Measurements from ENCODE around the gene ZNF579.

Gene ZNF579

GRCh38 chr19:55567708-55568328, 12.8 kb downstream of the ZNF579 start:
- DNase-seq, result no peak

GRCh38 chr19:55566823-55567222, 13.8 kb downstream of the ZNF579 start:
- DNase-seq, result no peak

DNA sequence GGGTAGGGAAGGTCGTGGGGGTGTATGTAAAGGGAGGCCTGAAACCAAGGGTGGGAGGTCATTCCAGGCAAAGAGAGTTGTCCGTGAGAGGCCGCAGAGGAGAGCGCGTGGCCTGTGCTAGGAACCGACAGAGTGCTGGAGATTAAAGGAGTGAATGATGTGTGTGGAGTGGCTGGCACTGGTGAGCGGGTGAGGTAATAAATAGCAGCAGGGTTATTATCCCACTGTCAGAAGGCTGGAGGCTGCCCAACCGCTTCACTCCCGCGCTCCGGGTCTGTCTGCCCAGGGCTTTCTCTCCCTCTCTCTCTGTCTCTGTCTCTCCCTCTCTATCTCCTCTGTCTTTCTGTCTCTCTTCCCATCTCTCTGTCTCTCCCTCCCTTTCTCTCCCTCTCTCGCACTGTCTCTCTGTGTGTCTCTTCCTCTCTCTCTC, 17.4 kb downstream of the ZNF579 start:
- peak in 1 of 3 experiments; percentile 53 for DNase-seq

DNA sequence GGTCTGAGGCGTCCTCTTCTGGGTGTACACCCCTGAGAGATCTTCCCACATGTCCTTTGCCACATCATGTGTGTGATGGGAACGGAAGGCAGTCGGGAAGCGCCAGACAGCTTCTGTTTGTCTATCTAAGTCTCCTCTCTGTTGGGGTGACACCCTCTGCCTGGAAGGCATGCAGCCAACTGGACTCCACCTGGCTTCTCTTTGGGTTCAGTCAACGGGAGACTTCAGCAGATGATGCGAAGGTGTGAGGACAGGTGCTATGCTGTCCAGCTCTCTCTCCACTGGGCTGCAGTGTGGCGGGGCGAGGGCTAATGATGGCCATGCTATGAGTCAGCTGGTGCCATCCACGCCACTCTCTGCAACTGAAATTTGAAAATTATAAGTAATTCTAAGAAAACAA, 21.0 kb downstream of the ZNF579 start:
- DNase-seq, result no peak

- peak in 1 of 3 experiments; percentile 22 for DNase-seq
Observed at GRCh38 chr19:55554741-55555152, 25.9 kb downstream of the ZNF579 start.

DNA sequence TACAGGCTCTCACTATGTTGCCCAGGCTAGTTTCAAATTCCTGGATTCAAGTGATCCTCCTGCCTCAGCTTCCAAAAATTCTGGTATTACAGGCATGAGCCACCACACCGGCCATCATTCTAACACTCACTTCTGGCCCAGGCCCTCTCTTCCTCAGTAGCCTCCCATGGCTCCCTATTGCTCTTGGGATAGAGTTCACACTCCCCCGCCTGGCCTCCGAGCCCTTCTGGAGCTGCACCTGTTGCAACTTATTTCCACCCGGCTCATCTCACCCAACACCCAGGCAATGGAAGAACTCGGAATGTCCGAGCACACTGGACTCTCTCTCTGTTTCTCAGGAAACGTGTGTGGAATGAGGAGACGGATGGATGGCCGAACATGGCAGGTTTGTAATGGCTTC, 26.3 kb downstream of the ZNF579 start:
- no peak for DNase-seq

DNA sequence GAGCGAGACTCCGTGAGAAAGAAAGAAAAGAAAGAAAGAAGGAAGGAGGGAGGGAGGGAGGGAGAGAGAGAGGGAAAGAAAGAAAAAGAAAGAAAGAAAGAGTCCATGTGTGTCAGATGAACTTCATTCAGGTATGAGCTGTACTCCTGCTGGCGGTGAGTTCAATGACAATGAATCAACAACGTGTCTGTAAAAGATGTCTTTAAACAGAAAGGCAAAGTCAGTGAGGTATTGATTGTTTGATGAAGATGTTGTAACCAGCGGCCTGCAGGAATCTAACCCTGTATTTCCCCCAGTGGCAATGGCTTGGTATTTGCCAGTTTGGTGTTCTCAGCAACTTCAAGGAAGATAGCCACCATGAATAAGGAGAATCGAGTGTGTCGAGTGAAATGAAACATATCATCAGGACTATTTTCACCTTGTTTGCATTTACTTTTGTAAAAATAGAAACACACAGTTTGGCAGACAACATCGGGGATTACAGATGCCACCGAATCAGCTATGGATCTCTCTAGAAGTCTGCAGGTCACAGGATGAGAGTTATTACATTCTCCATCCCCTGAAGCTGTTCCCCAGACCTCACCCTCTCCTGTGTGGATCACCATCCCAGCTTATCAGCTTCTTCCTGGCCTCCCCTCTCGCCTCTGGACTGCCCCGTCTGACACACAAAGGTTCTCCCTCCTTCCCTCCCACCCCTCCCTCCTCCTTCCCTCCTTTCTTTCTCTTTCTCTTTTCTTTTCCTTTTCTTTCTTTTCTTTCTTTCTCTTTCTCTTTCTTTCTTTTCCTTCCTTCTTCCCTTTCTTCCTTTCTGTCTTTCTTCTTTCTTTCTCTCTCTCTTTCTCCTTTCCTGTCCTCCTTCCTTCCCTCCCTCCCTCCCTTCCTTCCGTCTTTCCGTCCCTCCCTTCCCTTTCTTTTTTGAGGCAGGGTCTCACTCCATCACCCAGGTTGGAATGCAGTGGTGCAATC, 27.1 kb downstream of the ZNF579 start:
- no peak for DNase-seq

DNA sequence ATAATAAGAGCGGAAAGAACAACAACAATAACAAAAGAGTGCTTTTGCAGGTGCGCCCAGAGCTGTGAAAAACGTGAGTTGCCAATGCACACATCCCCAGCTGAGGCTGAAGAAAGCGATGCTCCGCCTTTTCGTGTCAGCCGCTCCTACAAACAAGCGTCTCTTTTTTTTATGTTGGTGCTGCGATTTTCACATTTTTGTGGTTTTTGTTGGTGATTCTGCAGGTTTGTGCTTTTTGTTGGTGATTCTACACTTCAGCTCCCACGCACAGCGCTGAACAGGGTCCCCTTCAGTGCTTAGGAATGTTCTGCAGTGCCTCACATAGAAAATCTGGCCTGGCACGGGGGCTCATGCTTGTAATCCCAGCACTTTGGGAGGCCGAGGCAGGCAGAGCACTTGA, 28.0 kb downstream of the ZNF579 start:
- no peak for DNase-seq

DNA sequence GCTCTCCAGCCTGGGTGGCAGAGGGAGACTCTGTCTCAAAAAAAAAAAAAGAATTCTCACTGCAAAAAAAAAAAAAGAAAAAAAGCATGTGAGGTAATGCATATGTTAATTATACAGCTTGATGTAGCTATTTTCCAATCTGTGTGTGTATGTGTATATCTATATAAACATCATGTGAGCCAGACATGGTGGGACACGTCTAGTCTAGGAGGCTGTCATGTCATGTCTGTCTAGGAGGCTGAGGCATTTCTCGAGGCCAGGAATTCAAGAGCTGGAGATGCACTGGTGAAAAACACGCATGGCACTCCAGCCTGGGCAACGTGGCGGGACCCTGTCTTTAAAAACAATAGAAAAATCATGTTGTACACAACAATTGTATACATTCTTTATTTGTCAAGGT, 28.4 kb downstream of the ZNF579 start:
- no peak for DNase-seq

DNA sequence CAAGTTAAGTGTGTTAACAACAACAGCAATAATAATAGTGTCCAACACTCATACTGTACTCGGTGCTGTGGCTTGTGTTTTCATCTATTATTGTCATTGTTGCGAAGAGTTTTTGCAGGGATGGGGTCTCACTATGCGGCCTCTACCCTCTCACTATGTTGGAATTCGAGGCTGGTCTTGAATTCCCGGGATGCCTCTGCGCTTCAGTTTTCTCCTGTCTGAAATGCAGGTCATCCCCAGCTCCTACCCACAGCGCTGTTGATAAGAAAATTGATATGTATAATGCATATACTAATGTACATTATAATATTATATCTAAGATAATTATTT, 30.4 kb downstream of the ZNF579 start:
- DNase-seq, result no peak

DNA sequence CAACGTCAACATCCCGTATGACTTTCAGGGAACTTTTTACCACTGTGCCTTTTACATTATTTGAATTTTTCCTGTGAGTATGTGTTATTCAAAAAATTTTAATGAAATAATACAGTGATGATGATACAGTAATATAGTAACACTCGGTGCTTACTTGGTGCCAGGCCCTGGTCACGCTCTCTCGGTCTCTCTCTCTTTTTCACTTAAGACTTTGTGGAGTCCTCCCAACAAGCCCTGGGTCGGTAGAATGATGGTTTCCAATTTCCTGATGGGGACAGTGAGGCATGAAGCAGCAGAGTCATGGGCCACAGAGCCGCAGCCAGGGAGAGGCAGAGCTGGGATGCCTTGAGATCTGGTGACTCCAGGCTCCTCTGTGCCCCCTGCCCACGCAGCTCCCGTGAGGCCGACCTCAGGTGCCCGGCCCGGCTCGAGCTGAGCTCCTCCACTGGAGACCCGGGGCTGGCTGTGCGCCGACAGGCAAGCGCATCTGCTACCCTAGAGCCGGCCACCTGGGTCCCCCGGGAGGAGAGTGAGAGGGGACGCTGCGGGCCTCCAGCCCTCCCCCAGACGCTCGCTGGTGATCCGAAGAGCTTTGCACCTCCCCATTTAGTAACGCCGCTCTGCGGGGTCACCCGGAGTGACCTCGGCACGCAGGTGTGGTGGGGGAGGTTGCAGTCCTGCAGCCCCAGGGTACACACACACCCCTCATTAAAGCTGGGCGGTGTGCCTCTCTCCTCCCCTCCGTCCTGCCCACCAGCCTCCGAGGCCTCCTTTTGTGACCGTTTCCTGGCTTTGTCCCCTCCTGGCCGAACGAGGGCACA, 30.9 kb downstream of the ZNF579 start:
- DNase-seq, result peak in 2 of 3 experiments; percentile 71 to 81

DNA sequence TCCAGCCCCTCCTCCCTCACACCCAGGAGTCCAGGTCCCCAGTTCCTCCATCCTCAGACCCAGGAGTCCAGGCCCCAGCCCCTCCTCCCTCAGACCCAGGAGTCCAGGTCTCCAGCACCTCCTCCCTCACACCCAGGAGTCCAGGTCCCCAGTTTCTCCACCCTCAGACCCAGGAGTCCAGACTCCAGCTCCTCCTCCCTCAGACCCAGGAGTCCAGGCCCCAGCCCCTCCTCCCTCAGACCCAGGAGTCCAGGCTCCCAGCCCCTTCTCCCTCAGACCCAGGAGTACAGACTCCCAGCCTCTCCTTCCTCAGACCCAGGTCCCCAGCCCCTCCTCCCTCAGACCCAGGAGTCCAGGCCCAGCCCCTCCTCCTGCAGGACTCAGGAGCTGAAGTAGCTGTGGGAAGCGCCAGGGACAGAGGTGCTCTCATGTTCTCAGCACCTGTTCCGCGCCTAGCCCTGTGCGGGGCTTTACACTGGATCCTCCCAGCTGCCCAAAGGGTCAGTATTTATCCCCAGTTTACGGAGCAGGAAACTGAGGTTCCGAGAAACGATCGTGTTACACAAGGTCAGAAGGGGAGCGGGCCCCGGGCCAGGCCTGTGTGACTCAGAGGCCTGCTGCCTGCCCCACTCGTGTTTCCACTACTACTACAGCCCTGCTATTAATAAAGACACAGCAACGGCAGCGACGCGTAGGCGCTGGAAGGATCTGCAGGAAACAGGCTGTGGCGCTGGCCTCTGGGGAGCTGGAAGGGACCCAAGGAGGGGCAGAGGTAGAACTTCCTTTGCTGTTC, 33.6 kb downstream of the ZNF579 start:
- peak in 1 of 3 experiments; percentile 14 for DNase-seq

DNA sequence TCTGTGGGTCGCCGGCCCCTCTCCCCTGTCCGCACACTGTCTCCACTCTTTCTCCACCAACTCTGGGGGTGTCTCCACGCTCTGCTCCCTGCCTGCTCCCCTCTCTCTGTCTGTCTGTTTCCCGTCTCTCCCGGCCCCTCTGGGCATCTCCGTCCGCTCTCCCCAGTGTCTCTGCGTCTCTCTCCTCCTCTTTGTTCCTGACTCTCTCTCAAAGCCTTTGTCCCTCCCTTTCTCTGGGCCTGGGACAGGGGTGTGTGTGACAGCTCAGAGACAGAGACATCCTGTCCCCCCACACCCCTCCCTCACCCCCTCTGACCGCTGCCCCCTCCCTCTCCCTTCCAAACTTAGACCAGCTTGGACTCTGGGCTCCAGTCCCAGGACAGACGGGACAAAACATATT, 34.6 kb downstream of the ZNF579 start:
- DNase-seq, result no peak

GRCh38 chr19:55545443-55545842, 35.2 kb downstream of the ZNF579 start, which contains the start of gene SBK3:
TSS of gene SBK3 (minus strand) at chr19:55545543. CDS start at chr19:55545543, 0 bp downstream.
- no peak for DNase-seq

DNA sequence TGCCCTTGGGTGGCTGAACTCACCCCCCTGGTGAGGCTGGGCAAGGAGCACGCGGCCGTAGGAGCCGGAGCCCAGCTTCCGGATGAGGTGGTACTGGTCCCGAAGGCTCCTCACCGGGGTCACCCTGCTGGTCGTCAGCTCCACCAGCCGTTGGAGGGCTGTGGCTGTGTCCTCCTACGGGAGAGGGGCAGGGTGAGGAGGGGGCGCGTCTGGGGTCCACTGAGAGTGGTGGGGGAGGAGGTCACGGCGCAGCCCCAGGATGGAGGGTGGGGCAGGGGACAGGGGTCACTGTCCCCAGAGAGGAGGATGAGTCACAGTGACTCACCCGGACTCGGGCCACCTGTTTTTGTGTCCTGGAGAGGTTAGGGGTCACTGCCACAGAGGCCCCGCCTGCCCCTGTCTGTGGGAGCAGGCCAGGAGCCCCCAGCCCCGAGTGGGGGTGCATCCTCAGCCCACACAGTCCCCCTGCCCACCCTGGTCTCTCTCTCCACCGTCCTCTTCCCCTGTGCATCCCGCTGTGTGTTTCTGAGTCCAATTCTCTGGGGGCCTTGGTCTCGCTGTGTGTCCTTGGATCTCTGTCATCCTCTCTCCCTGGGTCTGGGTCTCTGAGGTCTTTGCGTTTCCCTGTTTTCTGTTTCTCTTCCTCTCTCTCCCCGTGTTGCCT, 35.7 kb downstream of the ZNF579 start:
- DNase-seq, result no peak

- no peak for DNase-seq
Observed at GRCh38 chr19:55544014-55544413, 36.6 kb downstream of the ZNF579 start.

DNA sequence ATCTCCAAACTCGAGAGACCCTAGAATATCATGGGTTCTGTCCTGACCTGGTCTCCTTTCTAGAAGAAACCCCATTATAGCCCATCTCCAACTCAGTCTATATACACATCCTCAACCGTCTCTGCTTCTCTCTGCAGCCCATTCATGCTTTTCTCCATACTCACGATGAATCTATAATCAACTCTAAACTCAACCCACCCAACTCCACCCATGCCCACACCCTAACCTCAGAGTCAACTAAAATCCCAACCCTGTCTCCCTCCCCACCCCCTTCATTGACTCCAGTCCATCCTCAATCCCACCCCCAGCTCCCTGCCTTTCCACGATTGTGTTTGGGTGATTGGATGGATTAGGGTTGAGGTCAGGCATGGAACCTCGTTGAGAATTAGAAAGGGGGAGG, 37.1 kb downstream of the ZNF579 start:
- DNase-seq, result no peak

DNA sequence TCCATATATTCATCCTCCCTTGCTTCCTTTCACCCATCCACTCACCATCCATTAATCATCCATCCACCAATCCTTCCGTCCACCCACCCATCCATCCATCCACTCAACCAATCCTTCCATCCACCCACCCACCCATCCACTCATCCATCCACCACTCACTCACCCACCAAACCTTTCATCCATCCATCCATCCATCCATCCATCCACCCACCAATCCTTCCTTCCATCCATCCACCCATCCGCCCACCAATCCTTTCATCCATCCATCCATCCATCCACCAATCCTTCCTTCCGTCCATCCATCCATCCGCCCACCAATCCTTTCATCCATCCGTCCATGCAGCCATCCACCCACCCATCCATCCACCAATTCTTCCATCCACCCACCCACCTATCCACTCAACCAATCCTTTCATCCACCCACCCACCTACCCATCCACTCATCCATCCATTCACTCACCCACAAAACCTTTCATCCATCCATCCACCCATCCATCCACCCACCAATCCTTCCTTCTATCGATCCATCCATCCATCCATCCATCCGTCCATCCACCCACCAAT, 38.3 kb downstream of the ZNF579 start:
- DNase-seq, result no peak

GRCh38 chr19:55541091-55541490, 39.6 kb downstream of the ZNF579 start:
- DNase-seq, result no peak

GRCh38 chr19:55540619-55541018, 40.0 kb downstream of the ZNF579 start:
- DNase-seq, result peak in 1 of 3 experiments; percentile 17
